ENCODE data around the gene SNX22.

GRCh38 chr15:64148581-64148980 lies 3.0 kb upstream of the SNX22 start:
- TF ChIP-seq EZH2 (IDR thresholded peaks at IDR 0.05; ENCODE audit: borderline replicate concordance): no peak
- TF ChIP-seq CTCF (IDR thresholded peaks at IDR 0.05; ENCODE audit: poor library complexity): no peak
